Measurements from ENCODE around the gene PAPPA.

The PAPPA gene

GRCh38 chr9:116269250-116269649, 115.7 kb downstream of the PAPPA start:
- Histone ChIP-seq H3K9me2 (replicated peaks; ENCODE audit: insufficient read depth, low read length) (no peaks in the 10 kb centered on the region), H3K27ac (ENCODE audit: low read depth, low read length) (no peak overlapping the region), H3K4me2 (ENCODE audit: low read depth, low read length, poor library complexity, severe bottlenecking) (no peak overlapping the region), H3K79me2 (ENCODE audit: insufficient read depth, low read length) (no peaks in the 10 kb centered on the region), H3K4me3 (ENCODE audit: insufficient read depth, low read length, poor library complexity, severe bottlenecking) (no peak overlapping the region), H3K36me3 (ENCODE audit: low read length) (no peaks in the 10 kb centered on the region), H3K27me3 (ENCODE audit: low read length) (no peaks in the 10 kb centered on the region), H3K9me3 (ENCODE audit: insufficient read depth, low read length) (no peaks in the 10 kb centered on the region), H4K20me1 (ENCODE audit: low read depth, low read length) (no peaks in the 10 kb centered on the region), H3F3A (ENCODE audit: insufficient read depth) (no peaks in the 10 kb centered on the region), H2AFZ (ENCODE audit: low read depth, low read length, severe bottlenecking) (no peak overlapping the region), H3K9ac (ENCODE audit: low read length) (no peak overlapping the region)
- TF ChIP-seq EZH2phosphoT487 (conservative IDR thresholded peaks at IDR 0.05; ENCODE audit: low read length) (no peak), CTCF (IDR thresholded peaks at IDR 0.05; ENCODE audit: insufficient read depth, low read length, poor library complexity, severe bottlenecking) (no peak)

- no peaks in the 10 kb centered on the region for H3K9me2 ChIP-seq (replicated peaks; ENCODE audit: insufficient read depth, low read length)
- no peak overlapping the region for H2AFZ ChIP-seq (ENCODE audit: low read depth, low read length, severe bottlenecking)
- no peaks in the 10 kb centered on the region for H3K36me3 ChIP-seq (ENCODE audit: low read length)
- H3K9ac ChIP-seq (ENCODE audit: low read length) = no peak overlapping the region
- no peaks in the 10 kb centered on the region for H3K9me3 ChIP-seq (ENCODE audit: insufficient read depth, low read length)
- H4K20me1 ChIP-seq (ENCODE audit: low read depth, low read length) = no peaks in the 10 kb centered on the region
- H3K4me2 ChIP-seq (ENCODE audit: low read depth, low read length, poor library complexity, severe bottlenecking) = no peak overlapping the region
- H3K27ac ChIP-seq (ENCODE audit: low read depth, low read length) = no peak overlapping the region
- H3K4me3 ChIP-seq (ENCODE audit: insufficient read depth, low read length, poor library complexity, severe bottlenecking) = no peak overlapping the region
- no peaks in the 10 kb centered on the region for H3F3A ChIP-seq (ENCODE audit: insufficient read depth)
- H3K27me3 ChIP-seq (ENCODE audit: low read length) = no peaks in the 10 kb centered on the region
- TF ChIP-seq EZH2phosphoT487 (conservative IDR thresholded peaks at IDR 0.05; ENCODE audit: low read length) = no peak
- TF ChIP-seq CTCF (IDR thresholded peaks at IDR 0.05; ENCODE audit: insufficient read depth, low read length, poor library complexity, severe bottlenecking) = no peak
- no peaks in the 10 kb centered on the region for H3K79me2 ChIP-seq (ENCODE audit: insufficient read depth, low read length)
Measured at GRCh38 chr9:116270546-116270945, 117.0 kb downstream of the PAPPA start.

GRCh38 chr9:116271340-116271739, 117.7 kb downstream of the PAPPA start:
- no peaks in the 10 kb centered on the region for H3K79me2 ChIP-seq (ENCODE audit: insufficient read depth, low read length)
- no peaks in the 10 kb centered on the region for H3F3A ChIP-seq (ENCODE audit: insufficient read depth)
- H3K4me3 ChIP-seq (ENCODE audit: insufficient read depth, low read length, poor library complexity, severe bottlenecking) = no peak overlapping the region
- H3K9me2 ChIP-seq (replicated peaks; ENCODE audit: insufficient read depth, low read length) = no peaks in the 10 kb centered on the region
- H4K20me1 ChIP-seq (ENCODE audit: low read depth, low read length) = no peaks in the 10 kb centered on the region
- no peak overlapping the region for H3K9ac ChIP-seq (ENCODE audit: low read length)
- no peaks in the 10 kb centered on the region for H3K36me3 ChIP-seq (ENCODE audit: low read length)
- TF ChIP-seq CTCF (IDR thresholded peaks at IDR 0.05; ENCODE audit: insufficient read depth, low read length, poor library complexity, severe bottlenecking) = no peak
- TF ChIP-seq EZH2phosphoT487 (conservative IDR thresholded peaks at IDR 0.05; ENCODE audit: low read length) = no peak
- H3K9me3 ChIP-seq (ENCODE audit: insufficient read depth, low read length) = no peaks in the 10 kb centered on the region
- H3K27ac ChIP-seq (ENCODE audit: low read depth, low read length) = no peak overlapping the region
- H3K27me3 ChIP-seq (ENCODE audit: low read length) = no peaks in the 10 kb centered on the region
- H2AFZ ChIP-seq (ENCODE audit: low read depth, low read length, severe bottlenecking) = no peak overlapping the region
- no peak overlapping the region for H3K4me2 ChIP-seq (ENCODE audit: low read depth, low read length, poor library complexity, severe bottlenecking)

All from SU-DHL-6 (cell line).